Measurements from ENCODE around the gene STX2. TPM values are rescaled to one million over a fixed set of nuclear protein-coding genes. Genes with fewer than 3 reads are reported as not detected.

STX2 gene
- total and polyA plus RNA-seq, 10 donors = 7.4 to 18.4 (median 12.7) TPM

DNA sequence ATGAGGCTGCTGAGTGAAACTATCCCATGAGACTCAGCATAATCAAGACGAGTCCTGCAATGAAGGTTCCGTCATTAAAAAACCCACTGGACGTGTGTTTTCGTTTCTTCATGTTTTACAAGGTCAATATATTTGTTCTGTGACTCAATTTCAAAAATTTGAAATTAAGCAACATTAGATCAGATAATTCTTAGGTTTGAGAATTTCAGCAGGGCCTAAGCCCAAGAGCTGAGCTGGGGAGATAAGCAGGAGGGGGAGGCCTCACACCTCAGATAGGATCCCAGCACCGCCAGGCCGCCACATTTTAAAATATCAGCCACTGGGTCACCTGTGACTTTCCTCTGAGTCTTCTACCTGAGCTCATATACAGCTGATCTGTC is 13.3 kb downstream of the STX2 start:
- no peaks in the 10 kb centered on the region for H3K9me3 ChIP-seq
- no peaks in the 10 kb centered on the region for H3K27me3 ChIP-seq (replicated peaks in 1 of 7)
- H3K36me3 ChIP-seq = peaks cover 0 to 42% (median 10%) of the 10 kb centered on the region in 6 donors
- no peak overlapping the region for H3K4me3 ChIP-seq
- 92 to 96% (median 94%) methylated on average over 6 of the region's 6 CpGs for WGBS, 5 donors
- intact Hi-C loops (cut with DNase I; ENCODE audit: low total_unique reads) = no loop called here
- no peak for DNase-seq
- peaks cover 0 to 34% (median 4%) of the 10 kb centered on the region in 6 donors for H3K4me1 ChIP-seq
- no peak for TF ChIP-seq POLR2A (IDR thresholded peaks at IDR 0.05)
- TF ChIP-seq POLR2AphosphoS5 (IDR thresholded peaks at IDR 0.05) = no peak
- no peak for TF ChIP-seq CTCF (IDR thresholded peaks at IDR 0.05 in 8 of 11, conservative IDR thresholded peaks at IDR 0.05 in 3 of 11)
- H3K27ac ChIP-seq = peak overlapping the region in 1 of 8 donors; percentile 21

DNA sequence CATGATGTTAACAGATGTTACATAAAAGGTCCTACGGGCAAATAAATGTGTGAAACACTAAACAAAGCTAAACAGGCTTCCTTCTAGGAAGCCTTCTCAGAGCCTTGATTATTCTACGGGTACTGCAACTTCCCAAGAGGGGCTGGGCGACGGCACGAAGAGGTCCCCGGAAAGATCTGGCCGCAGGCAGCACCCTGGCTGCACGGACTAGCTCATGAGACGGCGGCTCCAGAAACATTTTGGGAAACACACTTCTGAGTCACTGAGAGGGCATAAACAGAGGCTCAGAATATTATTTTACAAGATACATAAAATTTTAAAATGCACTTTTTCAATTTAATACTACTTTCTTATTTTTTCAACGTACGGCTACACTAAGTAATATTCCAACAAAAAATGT is 19.4 kb downstream of the STX2 start:
- TF ChIP-seq CTCF (IDR thresholded peaks at IDR 0.05 in 8 of 11, conservative IDR thresholded peaks at IDR 0.05 in 3 of 11) (no peak), POLR2AphosphoS5 (IDR thresholded peaks at IDR 0.05) (no peak), POLR2A (IDR thresholded peaks at IDR 0.05) (no peak)
- H3K4me1 ChIP-seq = peaks cover 0 to 21% (median 14%) of the 10 kb centered on the region in 6 donors
- H3K9me3 ChIP-seq = no peaks in the 10 kb centered on the region
- no peak overlapping the region for H3K4me3 ChIP-seq
- intact Hi-C loops (cut with DNase I; ENCODE audit: low total_unique reads) = no loop called here
- H3K27me3 ChIP-seq (replicated peaks in 1 of 7) = no peaks in the 10 kb centered on the region
- no peak for DNase-seq
- H3K36me3 ChIP-seq = peaks cover 0 to 45% (median 8%) of the 10 kb centered on the region in 6 donors
- 95 to 98% (median 96%) methylated on average over 12 of the region's 12 CpGs for WGBS, 5 donors
- H3K27ac ChIP-seq = no peak overlapping the region

GRCh38 chr12:130818635-130819576 is 20.1 kb downstream of the STX2 start:
- peak; percentile 94 for DNase-seq
- intact Hi-C loops (cut with DNase I; ENCODE audit: low total_unique reads) = no loop called here
- Histone ChIP-seq H3K4me1 (peaks cover 0 to 21% (median 14%) of the 10 kb centered on the region in 6 donors), H3K27me3 (replicated peaks in 1 of 7) (no peaks in the 10 kb centered on the region), H3K4me3 (peak overlapping the region; percentile 43 to 81 (median 57)), H3K36me3 (peaks cover 0 to 41% (median 8%) of the 10 kb centered on the region in 6 donors), H3K27ac (peak overlapping the region in 3 of 8 donors; percentile 15 to 49 (median 45)), H3K9me3 (no peaks in the 10 kb centered on the region)
- WGBS, 5 donors = 8 to 20% (median 10%) methylated on average over 57 to 58 of the region's 58 CpGs
- TF ChIP-seq POLR2AphosphoS5 (IDR thresholded peaks at IDR 0.05) (peak in 2 of 3 donors; percentile 17 to 22), CTCF (IDR thresholded peaks at IDR 0.05 in 8 of 11, conservative IDR thresholded peaks at IDR 0.05 in 3 of 11) (peak in 9 of 11 experiments; percentile 36 to 96 (median 94)), POLR2A (IDR thresholded peaks at IDR 0.05) (no peak)

- no peaks in the 10 kb centered on the region for H3K9me3 ChIP-seq
- DNase-seq = no peak
- H3K4me1 ChIP-seq = peaks cover 0 to 21% (median 14%) of the 10 kb centered on the region in 6 donors
- peaks cover 0 to 40% (median 7%) of the 10 kb centered on the region in 6 donors for H3K36me3 ChIP-seq
- H3K4me3 ChIP-seq = peak overlapping the region; percentile 43 to 81 (median 57)
- intact Hi-C loops (cut with DNase I; ENCODE audit: low total_unique reads) = no loop called here
- 33 to 56% (median 47%) methylated on average over 14 of the region's 14 CpGs for WGBS, 5 donors
- H3K27me3 ChIP-seq (replicated peaks in 1 of 7) = no peaks in the 10 kb centered on the region
- peak overlapping the region in 3 of 8 donors; percentile 15 to 49 (median 45) for H3K27ac ChIP-seq
- no peak for TF ChIP-seq CTCF (IDR thresholded peaks at IDR 0.05 in 8 of 11, conservative IDR thresholded peaks at IDR 0.05 in 3 of 11)
- no peak for TF ChIP-seq POLR2AphosphoS5 (IDR thresholded peaks at IDR 0.05)
- no peak for TF ChIP-seq POLR2A (IDR thresholded peaks at IDR 0.05)
These were observed 20.8 kb downstream of the STX2 start for GRCh38 chr12:130818272-130818634.

All from spleen (tissue), 11 donors.